ENCODE measurements around the gene SCAMP1.

GRCh38 chr5:78339617-78340436, 20.6 kb upstream of the SCAMP1 start:
- TF ChIP-seq CTCF (IDR thresholded peaks at IDR 0.05) (no peak), POLR2A (IDR thresholded peaks at IDR 0.05) (no peak), POLR2AphosphoS5 (IDR thresholded peaks at IDR 0.05; ENCODE audit: insufficient read depth in 1 of 2, low read depth in 1 of 2) (no peak)
